ENCODE measurements around the gene CMBL. TPM values are rescaled to one million over a fixed set of nuclear protein-coding genes. Genes with fewer than 3 reads are reported as not detected.

The CMBL gene
- total RNA-seq, 1 donor, result 9.0 TPM

GRCh38 chr5:10232386-10232785 is 75.3 kb downstream of the CMBL start:
- Histone ChIP-seq H3K9me3 (ENCODE audit: low read depth, low read length) (no peaks in the 10 kb centered on the region), H3K27me3 (ENCODE audit: insufficient read depth, low read length) (no peaks in the 10 kb centered on the region), H3K4me3 (ENCODE audit: insufficient read depth, low read length) (no peak overlapping the region), H3K36me3 (ENCODE audit: insufficient read depth, low read length) (peaks cover 5% of the 10 kb centered on the region), H3K27ac (ENCODE audit: low read depth, low read length) (peak overlapping the region; percentile 92), H3K79me2 (ENCODE audit: insufficient read depth, low read length) (no peaks in the 10 kb centered on the region), H3K4me2 (ENCODE audit: insufficient read depth, low read length) (no peak overlapping the region), H3K4me1 (ENCODE audit: insufficient read depth, low read length) (peaks cover 55% of the 10 kb centered on the region), H4K20me1 (ENCODE audit: insufficient read depth, low read length) (no peaks in the 10 kb centered on the region), H2AFZ (ENCODE audit: low read length) (no peak overlapping the region)
- TF ChIP-seq CTCF (IDR thresholded peaks at IDR 0.05; ENCODE audit: extremely low read depth, low read depth, low read length), result no peak
- no peak for DNase-seq (ENCODE audit: insufficient read length, low spot score, missing footprints)

- H3K4me2 ChIP-seq (ENCODE audit: insufficient read depth, low read length), result peak overlapping the region; percentile 78
Observed at GRCh38 chr5:10229306-10230048, 78.2 kb downstream of the CMBL start.

GRCh38 chr5:10228288-10228687 is 79.4 kb downstream of the CMBL start:
- H3K4me2 ChIP-seq (ENCODE audit: insufficient read depth, low read length), result no peak overlapping the region
- no peaks in the 10 kb centered on the region for H4K20me1 ChIP-seq (ENCODE audit: insufficient read depth, low read length)
- no peaks in the 10 kb centered on the region for H3K9me3 ChIP-seq (ENCODE audit: low read depth, low read length)
- no peaks in the 10 kb centered on the region for H3K79me2 ChIP-seq (ENCODE audit: insufficient read depth, low read length)
- DNase-seq (ENCODE audit: insufficient read length, low spot score, missing footprints), result no peak
- no peaks in the 10 kb centered on the region for H3K27me3 ChIP-seq (ENCODE audit: insufficient read depth, low read length)
- H3K27ac ChIP-seq (ENCODE audit: low read depth, low read length), result peak overlapping the region; percentile 98
- H3K36me3 ChIP-seq (ENCODE audit: insufficient read depth, low read length), result no peaks in the 10 kb centered on the region
- no peak for TF ChIP-seq CTCF (IDR thresholded peaks at IDR 0.05; ENCODE audit: extremely low read depth, low read depth, low read length)
- peaks cover 40% of the 10 kb centered on the region for H3K4me1 ChIP-seq (ENCODE audit: insufficient read depth, low read length)
- H2AFZ ChIP-seq (ENCODE audit: low read length), result no peak overlapping the region
- H3K4me3 ChIP-seq (ENCODE audit: insufficient read depth, low read length), result no peak overlapping the region

More at GRCh38 chr5:10229306-10230048, 78.2 kb downstream of the CMBL start:
- Histone ChIP-seq H3K27ac (ENCODE audit: low read depth, low read length) (peak overlapping the region; percentile 98), H3K4me1 (ENCODE audit: insufficient read depth, low read length) (peaks cover 48% of the 10 kb centered on the region), H3K79me2 (ENCODE audit: insufficient read depth, low read length) (no peaks in the 10 kb centered on the region), H3K36me3 (ENCODE audit: insufficient read depth, low read length) (no peaks in the 10 kb centered on the region), H3K4me3 (ENCODE audit: insufficient read depth, low read length) (peak overlapping the region; percentile 51), H4K20me1 (ENCODE audit: insufficient read depth, low read length) (no peaks in the 10 kb centered on the region), H3K27me3 (ENCODE audit: insufficient read depth, low read length) (no peaks in the 10 kb centered on the region), H3K9me3 (ENCODE audit: low read depth, low read length) (no peaks in the 10 kb centered on the region), H2AFZ (ENCODE audit: low read length) (peak overlapping the region; percentile 70)
- DNase-seq (ENCODE audit: insufficient read length, low spot score, missing footprints), result peak; percentile 85
- peak; percentile 37 for TF ChIP-seq CTCF (IDR thresholded peaks at IDR 0.05; ENCODE audit: extremely low read depth, low read depth, low read length)

Small RNAs within 50 kb of the gene (small RNA-seq; reads per million reads assigned to genes)
- not detected for gene RF00019

Other genes with a start within 250 kb of the CMBL start
- 18.3 and 23.2 TPM in 2 replicates for gene ATPSCKMT, start 58.0 kb downstream of the CMBL start, total RNA-seq
- 237 and 238 TPM in 2 replicates for gene CCT5, start 57.6 kb downstream of the CMBL start, total RNA-seq
- gene MARCHF6, start 45.8 kb upstream of the CMBL start, total RNA-seq, result 53.9 and 64.8 TPM in 2 replicates
- 0.59 and 0.72 TPM in 2 replicates for gene ROPN1L, start 134.0 kb upstream of the CMBL start, total RNA-seq

Data from osteoblast (primary cell).